K562 (cell line): ENCODE results near the gene EBF4. TPM values are rescaled to one million over a fixed set of nuclear protein-coding genes. Genes with fewer than 3 reads are reported as not detected.

ENCODE experiments used
- EP400 ChIP-seq: fragments of 450-650 bp; IDR thresholded peaks from 2 replicates; pipeline ENCODE4 v1.6.1; 2017; ENCODE audit warnings: antibody characterized with exemption, mild to moderate bottlenecking, moderate library complexity
- KDM2B ChIP-seq: fragments of 250-450 bp; sonication (Bioruptor Pico); IDR thresholded peaks from 2 replicates; pipeline ENCODE4 v1.8.0; 2021; ENCODE audit warnings: mild to moderate bottlenecking, moderate library complexity
- MIER1 ChIP-seq: fragments of 450-650 bp; IDR thresholded peaks from 2 replicates; pipeline ENCODE4 v1.6.1; 2016; ENCODE audit warnings: antibody characterized with exemption, mild to moderate bottlenecking, low read depth
- PRPF4 ChIP-seq: fragments of 200-400 bp; formaldehyde crosslinking; IDR thresholded peaks from one replicate; pipeline ENCODE4 v1.6.1; 2017; ENCODE audit warnings: low read length, low read depth, mild to moderate bottlenecking; ENCODE audit not compliant: insufficient read depth, poor library complexity, severe bottlenecking
- SIX5 ChIP-seq, 2 experiments: IDR thresholded peaks; 2 replicates each; pipeline ENCODE4 v1.6.1; 2011; ENCODE audit warnings: low read length in 2 of 2, borderline replicate concordance in 1 of 2, low read depth in 1 of 2, mild to moderate bottlenecking in 1 of 2, moderate library complexity in 1 of 2; ENCODE audit not compliant: insufficient read depth in 1 of 2
- STAT5B ChIP-seq: fragments of 250-450 bp; sonication (Bioruptor Pico); IDR thresholded peaks from 2 replicates; pipeline ENCODE4 v1.8.0; 2021; ENCODE audit warnings: mild to moderate bottlenecking, inconsistent platforms
- ZBTB7A ChIP-seq: IDR thresholded peaks from 2 replicates; pipeline ENCODE4 v1.6.1; 2011; ENCODE audit warnings: low read depth, mild to moderate bottlenecking, low read length, moderate library complexity, borderline replicate concordance; ENCODE audit not compliant: control insufficient read depth
- ZFP30 ChIP-seq: fragments of 250-450 bp; sonication (Bioruptor Pico); IDR thresholded peaks from 2 replicates; pipeline ENCODE4 v1.8.0; 2022; ENCODE audit warnings: moderate library complexity, mild to moderate bottlenecking, inconsistent platforms, borderline replicate concordance
- ZFX ChIP-seq: sonication (generic); formaldehyde crosslinking; IDR thresholded peaks from 2 replicates; pipeline ENCODE4 v1.8.0; 2022; ENCODE audit warnings: mild to moderate bottlenecking, missing genetic modification reagents, moderate library complexity
- ZNF561 ChIP-seq: fragments of 450-650 bp; formaldehyde crosslinking; conservative IDR thresholded peaks from 2 replicates; pipeline ENCODE4 v1.4.0; 2020; ENCODE audit warnings: mild to moderate bottlenecking, moderate library complexity
- polyA plus RNA-seq, 8 experiments: library from polyadenylated mRNA; depleted of rRNA in 4 of 8; stranded (reverse) in 5 of 8; unstranded in 3 of 8; fragments of >200 nt; fragmentation: Nextera tagmentation in 2 of 8; fragmentation: Illumina TruSeq in 1 of 8; extraction: Ambion mirVana in 2 of 8; extraction: Trizol in 1 of 8; gene quantifications; 2 replicates each; pipeline versions ENCODE4 v1.2.1 to v1.2.3, GENCODE V29; 2011 to 2014; ENCODE audit warnings: inconsistent platforms in 1 of 8, missing spikeins in 1 of 8
- total RNA-seq, 7 experiments: library from RNA; depleted of rRNA in 6 of 7; stranded (reverse); fragments of >200 nt in 6 of 7; fragmentation: Illumina TruSeq in 2 of 7; extraction: Trizol in 2 of 7; gene quantifications; 2 replicates each; pipeline versions ENCODE4 v1.2.1 to v1.2.3, GENCODE V29; 2011 to 2021; ENCODE audit warnings: low replicate concordance in 1 of 7
- TF ChIP-seq, protein P1 (sequence below): sonication (generic); formaldehyde crosslinking; IDR thresholded peaks from 2 replicates; pipeline ENCODE4 v1.8.1; 2023; ENCODE audit warnings: mild to moderate bottlenecking, missing genetic modification reagents, moderate library complexity
- TF ChIP-seq, protein P2 (sequence below): sonication (generic); formaldehyde crosslinking; IDR thresholded peaks from 2 replicates; pipeline ENCODE4 v1.8.0; 2022; ENCODE audit warnings: mild to moderate bottlenecking, missing genetic modification reagents
- TF ChIP-seq, protein P3 (sequence below): fragments of 450-650 bp; IDR thresholded peaks from 2 replicates; pipeline ENCODE4 v1.6.1; 2016; ENCODE audit warnings: borderline replicate concordance
- TF ChIP-seq, protein P4 (sequence below): fragments of 450-650 bp; IDR thresholded peaks from 2 replicates; pipeline ENCODE4 v1.6.1; 2017; ENCODE audit warnings: antibody characterized with exemption, mild to moderate bottlenecking

The EBF4 gene
- total and polyA plus RNA-seq, 9 of the 15 experiments (the other 6 are each of a cell fraction or from before 2014, with no cell fraction given), result 0.09 TPM; not detected in 8

DNA sequence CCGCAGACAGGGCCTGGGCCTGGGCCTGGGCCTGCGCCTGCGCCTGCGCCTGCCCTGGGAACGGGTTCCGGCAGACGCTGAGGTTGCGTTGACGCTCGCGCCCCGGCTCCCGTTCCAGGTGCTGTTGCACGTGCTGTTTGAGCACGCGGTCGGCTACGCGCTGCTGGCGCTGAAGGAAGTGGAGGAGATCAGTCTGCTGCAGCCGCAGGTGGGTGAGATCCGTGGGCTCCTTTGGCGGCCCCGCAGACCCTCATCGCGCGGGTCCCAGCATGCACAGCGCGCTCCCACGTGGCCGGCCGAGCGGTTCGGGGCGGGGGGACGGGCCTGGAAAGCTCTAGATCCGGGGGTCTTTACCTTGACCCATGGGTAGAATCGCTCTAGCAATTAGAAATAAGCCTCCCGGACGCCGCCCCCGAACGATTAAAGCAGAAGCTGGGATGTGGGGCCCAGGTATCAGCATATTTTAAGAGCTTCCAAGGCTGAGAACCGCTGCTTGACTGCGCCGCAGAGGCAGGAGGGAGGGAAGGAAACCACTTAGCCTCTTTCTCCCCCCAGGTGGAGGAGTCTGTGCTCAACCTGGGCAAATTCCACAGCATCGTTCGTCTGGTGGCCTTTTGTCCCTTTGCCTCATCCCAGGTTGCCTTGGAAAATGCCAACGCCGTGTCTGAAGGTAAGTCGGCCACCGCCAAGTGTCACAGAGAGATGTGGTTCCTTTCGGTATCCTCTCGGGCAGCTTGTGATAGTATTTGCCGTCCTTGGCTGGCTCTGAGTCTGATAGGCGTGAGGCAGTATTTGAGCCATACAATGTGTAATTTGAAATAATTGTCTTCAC is 39.6 kb upstream of the EBF4 start (continued):
- TF ChIP-seq SIX5 (IDR thresholded peaks at IDR 0.05; ENCODE audit: borderline replicate concordance in 1 of 2, insufficient read depth in 1 of 2, low read depth in 1 of 2, low read length in 2 of 2) (no peak), ZNF561 (CRISPR knock-in tag) (no peak), EP400 (peak; percentile 85), ZBTB7A (peak; percentile 39; the same call in 1 of the 2 replicates), PRPF4 (peak; percentile 21), ZFX (CRISPR knock-in tag) (peak; percentile 73), STAT5B (CRISPR knock-in tag) (no peak), MIER1 (no peak), ZFP30 (CRISPR knock-in tag) (no peak), KDM2B (CRISPR knock-in tag) (no peak)
- TF ChIP-seq, protein P1, sequence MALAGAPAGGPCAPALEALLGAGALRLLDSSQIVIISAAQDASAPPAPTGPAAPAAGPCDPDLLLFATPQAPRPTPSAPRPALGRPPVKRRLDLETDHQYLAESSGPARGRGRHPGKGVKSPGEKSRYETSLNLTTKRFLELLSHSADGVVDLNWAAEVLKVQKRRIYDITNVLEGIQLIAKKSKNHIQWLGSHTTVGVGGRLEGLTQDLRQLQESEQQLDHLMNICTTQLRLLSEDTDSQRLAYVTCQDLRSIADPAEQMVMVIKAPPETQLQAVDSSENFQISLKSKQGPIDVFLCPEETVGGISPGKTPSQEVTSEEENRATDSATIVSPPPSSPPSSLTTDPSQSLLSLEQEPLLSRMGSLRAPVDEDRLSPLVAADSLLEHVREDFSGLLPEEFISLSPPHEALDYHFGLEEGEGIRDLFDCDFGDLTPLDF, result no peak
- TF ChIP-seq, protein P2, sequence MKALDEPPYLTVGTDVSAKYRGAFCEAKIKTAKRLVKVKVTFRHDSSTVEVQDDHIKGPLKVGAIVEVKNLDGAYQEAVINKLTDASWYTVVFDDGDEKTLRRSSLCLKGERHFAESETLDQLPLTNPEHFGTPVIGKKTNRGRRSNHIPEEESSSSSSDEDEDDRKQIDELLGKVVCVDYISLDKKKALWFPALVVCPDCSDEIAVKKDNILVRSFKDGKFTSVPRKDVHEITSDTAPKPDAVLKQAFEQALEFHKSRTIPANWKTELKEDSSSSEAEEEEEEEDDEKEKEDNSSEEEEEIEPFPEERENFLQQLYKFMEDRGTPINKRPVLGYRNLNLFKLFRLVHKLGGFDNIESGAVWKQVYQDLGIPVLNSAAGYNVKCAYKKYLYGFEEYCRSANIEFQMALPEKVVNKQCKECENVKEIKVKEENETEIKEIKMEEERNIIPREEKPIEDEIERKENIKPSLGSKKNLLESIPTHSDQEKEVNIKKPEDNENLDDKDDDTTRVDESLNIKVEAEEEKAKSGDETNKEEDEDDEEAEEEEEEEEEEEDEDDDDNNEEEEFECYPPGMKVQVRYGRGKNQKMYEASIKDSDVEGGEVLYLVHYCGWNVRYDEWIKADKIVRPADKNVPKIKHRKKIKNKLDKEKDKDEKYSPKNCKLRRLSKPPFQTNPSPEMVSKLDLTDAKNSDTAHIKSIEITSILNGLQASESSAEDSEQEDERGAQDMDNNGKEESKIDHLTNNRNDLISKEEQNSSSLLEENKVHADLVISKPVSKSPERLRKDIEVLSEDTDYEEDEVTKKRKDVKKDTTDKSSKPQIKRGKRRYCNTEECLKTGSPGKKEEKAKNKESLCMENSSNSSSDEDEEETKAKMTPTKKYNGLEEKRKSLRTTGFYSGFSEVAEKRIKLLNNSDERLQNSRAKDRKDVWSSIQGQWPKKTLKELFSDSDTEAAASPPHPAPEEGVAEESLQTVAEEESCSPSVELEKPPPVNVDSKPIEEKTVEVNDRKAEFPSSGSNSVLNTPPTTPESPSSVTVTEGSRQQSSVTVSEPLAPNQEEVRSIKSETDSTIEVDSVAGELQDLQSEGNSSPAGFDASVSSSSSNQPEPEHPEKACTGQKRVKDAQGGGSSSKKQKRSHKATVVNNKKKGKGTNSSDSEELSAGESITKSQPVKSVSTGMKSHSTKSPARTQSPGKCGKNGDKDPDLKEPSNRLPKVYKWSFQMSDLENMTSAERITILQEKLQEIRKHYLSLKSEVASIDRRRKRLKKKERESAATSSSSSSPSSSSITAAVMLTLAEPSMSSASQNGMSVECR (CRISPR knock-in tag), result peak; percentile 89
- TF ChIP-seq, protein P3, sequence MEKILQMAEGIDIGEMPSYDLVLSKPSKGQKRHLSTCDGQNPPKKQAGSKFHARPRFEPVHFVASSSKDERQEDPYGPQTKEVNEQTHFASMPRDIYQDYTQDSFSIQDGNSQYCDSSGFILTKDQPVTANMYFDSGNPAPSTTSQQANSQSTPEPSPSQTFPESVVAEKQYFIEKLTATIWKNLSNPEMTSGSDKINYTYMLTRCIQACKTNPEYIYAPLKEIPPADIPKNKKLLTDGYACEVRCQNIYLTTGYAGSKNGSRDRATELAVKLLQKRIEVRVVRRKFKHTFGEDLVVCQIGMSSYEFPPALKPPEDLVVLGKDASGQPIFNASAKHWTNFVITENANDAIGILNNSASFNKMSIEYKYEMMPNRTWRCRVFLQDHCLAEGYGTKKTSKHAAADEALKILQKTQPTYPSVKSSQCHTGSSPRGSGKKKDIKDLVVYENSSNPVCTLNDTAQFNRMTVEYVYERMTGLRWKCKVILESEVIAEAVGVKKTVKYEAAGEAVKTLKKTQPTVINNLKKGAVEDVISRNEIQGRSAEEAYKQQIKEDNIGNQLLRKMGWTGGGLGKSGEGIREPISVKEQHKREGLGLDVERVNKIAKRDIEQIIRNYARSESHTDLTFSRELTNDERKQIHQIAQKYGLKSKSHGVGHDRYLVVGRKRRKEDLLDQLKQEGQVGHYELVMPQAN, result peak; percentile 72; the same call in 1 of the 2 replicates
- TF ChIP-seq, protein P4, sequence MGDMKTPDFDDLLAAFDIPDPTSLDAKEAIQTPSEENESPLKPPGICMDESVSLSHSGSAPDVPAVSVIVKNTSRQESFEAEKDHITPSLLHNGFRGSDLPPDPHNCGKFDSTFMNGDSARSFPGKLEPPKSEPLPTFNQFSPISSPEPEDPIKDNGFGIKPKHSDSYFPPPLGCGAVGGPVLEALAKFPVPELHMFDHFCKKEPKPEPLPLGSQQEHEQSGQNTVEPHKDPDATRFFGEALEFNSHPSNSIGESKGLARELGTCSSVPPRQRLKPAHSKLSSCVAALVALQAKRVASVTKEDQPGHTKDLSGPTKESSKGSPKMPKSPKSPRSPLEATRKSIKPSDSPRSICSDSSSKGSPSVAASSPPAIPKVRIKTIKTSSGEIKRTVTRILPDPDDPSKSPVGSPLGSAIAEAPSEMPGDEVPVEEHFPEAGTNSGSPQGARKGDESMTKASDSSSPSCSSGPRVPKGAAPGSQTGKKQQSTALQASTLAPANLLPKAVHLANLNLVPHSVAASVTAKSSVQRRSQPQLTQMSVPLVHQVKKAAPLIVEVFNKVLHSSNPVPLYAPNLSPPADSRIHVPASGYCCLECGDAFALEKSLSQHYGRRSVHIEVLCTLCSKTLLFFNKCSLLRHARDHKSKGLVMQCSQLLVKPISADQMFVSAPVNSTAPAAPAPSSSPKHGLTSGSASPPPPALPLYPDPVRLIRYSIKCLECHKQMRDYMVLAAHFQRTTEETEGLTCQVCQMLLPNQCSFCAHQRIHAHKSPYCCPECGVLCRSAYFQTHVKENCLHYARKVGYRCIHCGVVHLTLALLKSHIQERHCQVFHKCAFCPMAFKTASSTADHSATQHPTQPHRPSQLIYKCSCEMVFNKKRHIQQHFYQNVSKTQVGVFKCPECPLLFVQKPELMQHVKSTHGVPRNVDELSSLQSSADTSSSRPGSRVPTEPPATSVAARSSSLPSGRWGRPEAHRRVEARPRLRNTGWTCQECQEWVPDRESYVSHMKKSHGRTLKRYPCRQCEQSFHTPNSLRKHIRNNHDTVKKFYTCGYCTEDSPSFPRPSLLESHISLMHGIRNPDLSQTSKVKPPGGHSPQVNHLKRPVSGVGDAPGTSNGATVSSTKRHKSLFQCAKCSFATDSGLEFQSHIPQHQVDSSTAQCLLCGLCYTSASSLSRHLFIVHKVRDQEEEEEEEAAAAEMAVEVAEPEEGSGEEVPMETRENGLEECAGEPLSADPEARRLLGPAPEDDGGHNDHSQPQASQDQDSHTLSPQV, result peak; percentile 62
